Progenitor cell of endocrine pancreas (in vitro differentiated cells): ENCODE measurements around the gene MAP4K4. TPM values are rescaled to one million over a fixed set of nuclear protein-coding genes. Genes with fewer than 3 reads are reported as not detected.

Experiments
- DNase-seq: peaks from one replicate; pipeline ENCODE4 v3.0.0; 2021; ENCODE audit warnings: low spot score; ENCODE audit not compliant: unreplicated experiment
- H3K27ac Mint-ChIP-seq: 2 replicates; pipeline ENCODE4 v1.8.0; 2021; ENCODE audit warnings: mild to moderate bottlenecking, moderate library complexity, mixed read lengths
- H3K27me3 Mint-ChIP-seq: 2 replicates; pipeline ENCODE4 v1.8.0; 2021; ENCODE audit warnings: mixed read lengths
- H3K36me3 Mint-ChIP-seq: 2 replicates; pipeline ENCODE4 v1.8.0; 2022; ENCODE audit warnings: mixed read lengths; ENCODE audit not compliant: insufficient read depth
- H3K4me1 Mint-ChIP-seq: 2 replicates; pipeline ENCODE4 v1.8.0; 2021; ENCODE audit warnings: low read depth, mixed read lengths
- H3K4me3 Mint-ChIP-seq: 2 replicates; pipeline ENCODE4 v1.8.0; 2021; ENCODE audit warnings: low read depth, mild to moderate bottlenecking, moderate library complexity, mixed read lengths
- H3K9me3 Mint-ChIP-seq: 2 replicates; pipeline ENCODE4 v1.8.0; 2021; ENCODE audit warnings: low read depth, mixed read lengths
- CTCF ChIP-seq: fragments of 200-600 bp; sonication (generic); IDR thresholded peaks from one replicate; pipeline ENCODE4 v1.5.0; 2021; ENCODE audit warnings: antibody characterized with exemption, mild to moderate bottlenecking; ENCODE audit not compliant: unreplicated experiment
- total RNA-seq: library from RNA; stranded (reverse); gene quantifications from 2 replicates; pipeline ENCODE4 v1.2.1, GENCODE V29; 2021

Gene MAP4K4
- total RNA-seq, 1 donor from 2014 or later, result 171 TPM

- Mint-ChIP-seq H3K27me3 (no peaks in the 10 kb centered on the region), H3K9me3 (no peaks in the 10 kb centered on the region), H3K4me3 (no peak overlapping the region), H3K4me1 (peaks cover 72% of the 10 kb centered on the region), H3K27ac (peak overlapping the region; percentile 43), H3K36me3 (no peaks in the 10 kb centered on the region)
- no peak for TF ChIP-seq CTCF
- DNase-seq, result no peak
Observed at GRCh38 chr2:101738649-101739048, 41.1 kb downstream of the MAP4K4 start.

GRCh38 chr2:101740555-101740964, 43.1 kb downstream of the MAP4K4 start:
- no peaks in the 10 kb centered on the region for H3K9me3 Mint-ChIP-seq
- no peak overlapping the region for H3K4me3 Mint-ChIP-seq
- no peak for TF ChIP-seq CTCF
- peaks cover 66% of the 10 kb centered on the region for H3K4me1 Mint-ChIP-seq
- H3K27ac Mint-ChIP-seq, result no peak overlapping the region
- peaks cover 1% of the 10 kb centered on the region for H3K36me3 Mint-ChIP-seq
- H3K27me3 Mint-ChIP-seq, result no peaks in the 10 kb centered on the region
- no peak for DNase-seq

- peak overlapping the region; percentile 91 for H3K27ac Mint-ChIP-seq
- peak overlapping the region; percentile 4 for H3K4me3 Mint-ChIP-seq
- peaks cover 66% of the 10 kb centered on the region for H3K4me1 Mint-ChIP-seq
- no peaks in the 10 kb centered on the region for H3K27me3 Mint-ChIP-seq
- TF ChIP-seq CTCF, result no peak
- H3K9me3 Mint-ChIP-seq, result no peaks in the 10 kb centered on the region
- DNase-seq, result no peak
- H3K36me3 Mint-ChIP-seq, result peaks cover 1% of the 10 kb centered on the region
Observed at GRCh38 chr2:101741775-101742520, 44.4 kb downstream of the MAP4K4 start.

GRCh38 chr2:101742547-101742946, 45.0 kb downstream of the MAP4K4 start:
- DNase-seq, result no peak
- Mint-ChIP-seq H3K27me3 (no peaks in the 10 kb centered on the region), H3K9me3 (no peaks in the 10 kb centered on the region), H3K4me3 (peak overlapping the region; percentile 4), H3K36me3 (peaks cover 1% of the 10 kb centered on the region), H3K27ac (peak overlapping the region; percentile 91), H3K4me1 (peaks cover 67% of the 10 kb centered on the region)
- no peak for TF ChIP-seq CTCF

GRCh38 chr2:101743288-101743687, 45.8 kb downstream of the MAP4K4 start:
- Mint-ChIP-seq H3K9me3 (no peaks in the 10 kb centered on the region), H3K27me3 (no peaks in the 10 kb centered on the region), H3K27ac (peak overlapping the region; percentile 5), H3K4me1 (peaks cover 68% of the 10 kb centered on the region), H3K4me3 (no peak overlapping the region), H3K36me3 (peaks cover 2% of the 10 kb centered on the region)
- no peak for DNase-seq
- TF ChIP-seq CTCF, result no peak
